A673 (cell line): ENCODE results near the gene C17orf100. TPM values are rescaled to one million over a fixed set of nuclear protein-coding genes. Genes with fewer than 3 reads are reported as not detected.

Source experiments
- BruUV-seq: library from RNA; stranded (reverse); fragments of 400-500 nt; replicated peaks from 2 replicates; lab custom pipeline; 2021; lab: Mats Ljungman, UMichigan
- CTCF ChIA-PET: fragments of 300-600 bp; sonication (Branson Sonifier 250); formaldehyde crosslinking; loops from one replicate; lab custom pipeline; 2022; ENCODE audit warnings: antibody characterized with exemption; lab: Charles Lee
- POLR2A ChIA-PET: fragments of 300-600 bp; sonication (Branson Sonifier 250); formaldehyde crosslinking; loops from one replicate; lab custom pipeline; 2022; ENCODE audit warnings: antibody characterized with exemption; ENCODE audit not compliant: low non-redundant PET; lab: Charles Lee
- DNase-seq: peaks from one replicate; pipeline ENCODE4 v3.0.0-alpha.2; 2015; ENCODE audit warnings: low spot score
- H3K27ac ChIP-seq: fragments of 200-600 bp; sonication (generic); 2 replicates; pipeline ENCODE4 v1.5.1; 2016; ENCODE audit warnings: mixed run types, low read depth, mild to moderate bottlenecking, mixed read lengths, antibody characterized with exemption, low read length; ENCODE audit not compliant: poor library complexity, severe bottlenecking
- H3K27me3 ChIP-seq: fragments of 200-600 bp; sonication (generic); replicated peaks from 2 replicates; pipeline ENCODE4 v1.6.1; 2017; ENCODE audit warnings: mixed run types, low read depth, mild to moderate bottlenecking, mixed read lengths, antibody characterized with exemption, low read length; ENCODE audit not compliant: insufficient read depth, poor library complexity
- H3K36me3 ChIP-seq: fragments of 200-600 bp; sonication (generic); 2 replicates; pipeline ENCODE4 v1.6.1; 2016; ENCODE audit warnings: mixed run types, mild to moderate bottlenecking, mixed read lengths, antibody characterized with exemption, low read length; ENCODE audit not compliant: insufficient read depth, poor library complexity, severe bottlenecking
- H3K4me1 ChIP-seq: fragments of 200-600 bp; sonication (generic); 2 replicates; pipeline ENCODE4 v1.6.1; 2017; ENCODE audit warnings: mixed run types, mild to moderate bottlenecking, mixed read lengths, antibody characterized with exemption, low read length; ENCODE audit not compliant: insufficient read depth, poor library complexity, severe bottlenecking
- H3K4me3 ChIP-seq: fragments of 200-600 bp; sonication (generic); 2 replicates; pipeline ENCODE4 v1.5.1; 2016; ENCODE audit warnings: low read depth, mixed run types, mild to moderate bottlenecking, mixed read lengths, low read length; ENCODE audit not compliant: poor library complexity, severe bottlenecking
- H3K9me3 ChIP-seq: fragments of 200-600 bp; sonication (generic); 2 replicates; pipeline ENCODE4 v1.6.1; 2016; ENCODE audit warnings: mixed run types, low read depth, mild to moderate bottlenecking, mixed read lengths, antibody characterized with exemption, low read length; ENCODE audit not compliant: poor library complexity, severe bottlenecking
- CTCF ChIP-seq: fragments of 300-800, 200-600 bp; sonication (generic); conservative IDR thresholded peaks from 2 replicates; pipeline ENCODE4 v1.5.1; 2017; ENCODE audit warnings: low read depth, mild to moderate bottlenecking, antibody characterized with exemption, low read length, moderate library complexity, mixed read lengths
- EZH2 ChIP-seq: fragments of 200-600 bp; sonication (generic); IDR thresholded peaks from 2 replicates; pipeline ENCODE4 v1.6.1; 2017; ENCODE audit warnings: borderline replicate concordance, low read depth, mild to moderate bottlenecking, mixed read lengths, antibody characterized with exemption, low read length; ENCODE audit not compliant: poor library complexity, severe bottlenecking
- intact Hi-C: fragments of 100-400 bp; cut with micrococcal nuclease; formaldehyde crosslinking; loops from one replicate; pipeline ENCODE4 v1.10.0; 2022; ENCODE audit not compliant: unreplicated experiment
- total RNA-seq: library from RNA; stranded (reverse); gene quantifications from 2 replicates; pipeline ENCODE4 v1.2.3, GENCODE V29; 2021

C17orf100 gene
- total RNA-seq, 1 experiment from 2014 or later, result 3.1 TPM

DNA sequence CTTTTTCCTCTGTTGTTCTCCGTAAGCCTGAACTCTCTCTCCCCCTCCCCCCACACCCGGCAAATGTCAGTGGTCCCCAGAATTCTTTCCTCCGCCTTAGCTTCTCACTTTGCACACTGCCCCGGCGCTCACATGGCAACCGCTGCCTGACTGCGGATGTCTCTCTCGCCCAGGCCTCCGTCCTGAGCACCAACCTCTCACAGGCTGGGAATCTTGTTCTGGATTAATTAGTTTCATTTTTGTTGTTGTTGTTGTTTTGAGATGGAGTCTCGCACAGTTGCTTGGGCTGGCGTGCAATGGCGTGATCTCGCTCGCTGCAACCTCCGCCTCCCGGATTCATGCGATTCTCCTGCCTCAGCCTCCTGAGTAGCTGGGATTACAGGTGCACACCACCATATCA, 16.7 kb downstream of the C17orf100 start:
- H3K27ac ChIP-seq, result no peak overlapping the region
- TF ChIP-seq EZH2 (no peak), CTCF (no peak)
- intact Hi-C loops, result loop anchor here (10.0 kb wide), 2 partner anchors 167 to 227 kb away; partner anchors contain the start of gene TEKT1
- peaks cover 26% of the 10 kb centered on the region for H3K27me3 ChIP-seq
- DNase-seq, result no peak
- no peak overlapping the region for H3K4me3 ChIP-seq
- ChIA-PET CTCF (no interaction called here), POLR2A (no interaction called here)
- H3K36me3 ChIP-seq, result no peaks in the 10 kb centered on the region
- BruUV-seq, result no TSS peak
- no peaks in the 10 kb centered on the region for H3K9me3 ChIP-seq
- H3K4me1 ChIP-seq, result no peaks in the 10 kb centered on the region

- H3K4me1 ChIP-seq, result no peaks in the 10 kb centered on the region
- H3K36me3 ChIP-seq, result no peaks in the 10 kb centered on the region
- no peak for DNase-seq
- H3K4me3 ChIP-seq, result no peak overlapping the region
- ChIA-PET POLR2A (interaction anchor here (0.5 kb wide), 1 partner anchor 33 kb away, joined by 4 read pairs; no protein-coding TSS in a partner anchor), CTCF (no interaction called here)
- H3K27ac ChIP-seq, result no peak overlapping the region
- peaks cover 26% of the 10 kb centered on the region for H3K27me3 ChIP-seq
- BruUV-seq, result no TSS peak
- intact Hi-C loops, result loop anchor here (10.0 kb wide), 2 partner anchors 166 to 226 kb away; partner anchors contain the start of gene TEKT1
- TF ChIP-seq CTCF, result no peak
- H3K9me3 ChIP-seq, result no peaks in the 10 kb centered on the region
These were observed 17.3 kb downstream of the C17orf100 start for GRCh38 chr17:6668727-6669425.

- no peak for TF ChIP-seq EZH2
- no peak for TF ChIP-seq CTCF
- H3K4me1 ChIP-seq, result no peaks in the 10 kb centered on the region
- no TSS peak for BruUV-seq
- H3K4me3 ChIP-seq, result no peak overlapping the region
- H3K36me3 ChIP-seq, result no peaks in the 10 kb centered on the region
- intact Hi-C loops, result loop anchor here (10.0 kb wide), 2 partner anchors 165 to 225 kb away; partner anchors contain the start of gene TEKT1
- H3K9me3 ChIP-seq, result no peaks in the 10 kb centered on the region
- H3K27me3 ChIP-seq, result peaks cover 26% of the 10 kb centered on the region
- no peak for DNase-seq
- H3K27ac ChIP-seq, result no peak overlapping the region
- ChIA-PET CTCF (interaction anchor here (0.6 kb wide), 1 partner anchor 1250 kb away, joined by 4 read pairs; no protein-coding TSS in a partner anchor), POLR2A (interaction anchor here (0.5 kb wide), 1 partner anchor 32 kb away, joined by 4 read pairs; no protein-coding TSS in a partner anchor)
These were observed 18.1 kb downstream of the C17orf100 start for GRCh38 chr17:6669479-6670212.
